IPS-18a (cell line): Measurements from ENCODE around the gene C1QTNF6.

ENCODE experiments used
- H3K27ac ChIP-seq: one replicate; pipeline ENCODE4 v1.5.1; 2013; ENCODE audit warnings: low read length
- H3K27me3 ChIP-seq: one replicate; pipeline ENCODE4 v1.6.1; 2013; ENCODE audit warnings: mild to moderate bottlenecking, low read length; ENCODE audit not compliant: control insufficient read depth, insufficient read depth
- H3K36me3 ChIP-seq: one replicate; pipeline ENCODE4 v1.6.1; 2013; ENCODE audit warnings: low read depth, low read length; ENCODE audit not compliant: control insufficient read depth
- H3K4me1 ChIP-seq: one replicate; pipeline ENCODE4 v1.6.1; 2013; ENCODE audit warnings: low read depth, low read length; ENCODE audit not compliant: control insufficient read depth
- H3K4me3 ChIP-seq: one replicate; pipeline ENCODE4 v1.5.1; 2013; ENCODE audit warnings: low read length
- H3K9ac ChIP-seq: one replicate; pipeline ENCODE4 v1.6.1; 2013; ENCODE audit warnings: mild to moderate bottlenecking, low read length, moderate library complexity
- H3K9me3 ChIP-seq: one replicate; pipeline ENCODE4 v1.6.1; 2013; ENCODE audit warnings: low read depth, low read length; ENCODE audit not compliant: control insufficient read depth

C1QTNF6 gene

DNA sequence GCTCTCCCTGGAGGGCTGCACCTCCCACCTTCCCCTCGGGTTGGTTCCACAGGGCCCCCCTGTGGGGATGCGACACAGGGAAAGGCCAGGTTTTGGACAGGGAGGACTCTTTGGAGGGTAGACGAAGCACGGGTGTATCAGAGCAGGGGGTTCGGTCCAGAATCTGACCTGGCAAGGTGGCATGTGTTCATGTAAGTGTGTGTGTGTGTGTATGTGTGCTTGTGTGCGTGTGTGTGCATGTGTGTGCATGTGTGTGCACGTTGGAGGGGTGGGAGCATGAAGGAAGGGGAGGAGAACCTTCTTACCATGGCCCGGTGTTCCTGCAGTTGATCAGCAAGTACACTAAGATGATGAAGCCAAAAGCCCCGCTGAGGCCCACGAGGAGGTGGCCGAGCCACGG, 53.0 kb downstream of the C1QTNF6 start:
- no peaks in the 10 kb centered on the region for H3K36me3 ChIP-seq
- H3K9me3 ChIP-seq: no peaks in the 10 kb centered on the region
- H3K27me3 ChIP-seq: no peaks in the 10 kb centered on the region
- H3K9ac ChIP-seq: no peak overlapping the region
- no peak overlapping the region for H3K27ac ChIP-seq
- no peak overlapping the region for H3K4me3 ChIP-seq
- no peaks in the 10 kb centered on the region for H3K4me1 ChIP-seq

DNA sequence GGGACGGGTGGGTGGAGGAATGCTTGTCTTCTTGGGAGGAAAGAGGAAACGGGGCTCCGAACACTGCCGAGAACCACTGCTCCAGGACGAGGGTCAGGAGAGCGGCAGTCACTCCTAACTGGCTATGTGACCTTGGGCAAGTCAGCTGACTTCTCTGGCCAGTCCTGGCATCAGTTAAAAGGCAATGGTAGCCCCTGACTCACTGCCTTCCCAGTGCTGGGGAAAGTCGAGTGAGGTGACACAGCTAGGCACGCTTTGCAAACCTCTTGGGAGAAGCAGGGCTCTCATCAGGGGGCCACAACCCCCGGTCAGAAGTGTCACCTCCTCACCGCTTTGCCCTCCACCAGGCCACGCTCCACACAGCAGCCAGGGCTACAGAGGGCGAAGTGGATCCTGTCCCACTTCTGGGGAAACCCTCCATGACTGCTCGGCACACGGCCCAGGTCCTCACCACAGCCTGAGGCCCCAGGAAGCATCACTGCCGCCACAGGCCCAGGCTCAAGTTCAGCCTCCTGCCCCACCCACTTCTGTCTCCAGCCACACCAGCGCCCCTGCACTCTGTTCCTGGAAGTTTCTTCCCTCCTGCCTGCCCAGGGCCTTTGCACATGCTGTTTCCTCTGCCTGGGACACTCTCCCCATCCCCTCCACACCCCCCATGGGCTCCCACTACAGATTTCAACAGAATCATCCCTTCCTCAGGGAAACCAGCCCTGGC, 54.6 kb downstream of the C1QTNF6 start:
- H3K27me3 ChIP-seq: no peaks in the 10 kb centered on the region
- H3K27ac ChIP-seq: no peak overlapping the region

DNA sequence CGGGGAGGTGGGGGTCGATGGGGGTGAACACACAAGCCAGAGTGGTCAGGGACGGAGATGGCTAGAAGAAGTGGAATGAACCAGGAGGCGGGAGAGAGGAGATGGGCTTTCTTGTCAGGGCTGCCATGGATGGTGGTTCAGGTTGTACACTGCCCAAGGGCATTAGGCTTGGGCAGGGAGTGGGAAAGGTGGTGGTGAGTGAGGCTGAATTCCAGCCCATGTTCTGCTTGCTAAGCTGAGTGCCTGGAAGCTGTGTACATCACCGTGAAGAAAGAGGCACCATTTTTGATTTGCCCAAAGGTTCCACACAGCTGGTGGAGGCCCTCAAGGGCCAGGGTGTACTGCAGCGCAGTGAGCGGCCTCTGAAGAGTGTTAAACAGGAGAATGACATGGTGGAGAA, 55.3 kb downstream of the C1QTNF6 start:
- H3K27ac ChIP-seq: no peak overlapping the region
- H3K9ac ChIP-seq: no peak overlapping the region
- H3K27me3 ChIP-seq: no peaks in the 10 kb centered on the region
- H3K4me3 ChIP-seq: no peak overlapping the region
- H3K36me3 ChIP-seq: no peaks in the 10 kb centered on the region
- H3K9me3 ChIP-seq: no peaks in the 10 kb centered on the region
- no peaks in the 10 kb centered on the region for H3K4me1 ChIP-seq

More for the DNA sequence above, 54.6 kb downstream of the C1QTNF6 start:
- Histone ChIP-seq H3K4me1 (no peaks in the 10 kb centered on the region), H3K36me3 (no peaks in the 10 kb centered on the region), H3K9me3 (no peaks in the 10 kb centered on the region), H3K9ac (no peak overlapping the region), H3K4me3 (no peak overlapping the region)
